K562 (cell line): ENCODE data around the gene ANO7. TPM values are rescaled to one million over a fixed set of nuclear protein-coding genes. Genes with fewer than 3 reads are reported as not detected.

ENCODE experiments used
- ATAC-seq: fragments of 200-7000 bp; cut with Tn5 transposase; 3 replicates; pipeline ENCODE4 v1.9.1; 2020; ENCODE audit warnings: moderate library complexity
- BruUV-seq: library from RNA; stranded (reverse); fragments of 400-500 nt; replicated peaks from 2 replicates; lab custom pipeline; 2021; lab: Mats Ljungman, UMichigan
- CTCF ChIA-PET: fragments of 300-600 bp; formaldehyde crosslinking; extraction: SDS; loops from one replicate; lab custom pipeline; 2021; ENCODE audit warnings: low intra/inter-chr PET ratio; lab: Yijun Ruan, JAX
- POLR2A ChIA-PET: fragments of 300-600, 350-650 bp; sonication (Branson Sonifier 250); formaldehyde crosslinking; extraction: SDS; loops from one replicate; lab custom pipeline; 2021; ENCODE audit warnings: antibody characterized with exemption, inconsistent platforms; lab: Yijun Ruan, JAX
- DNase-seq, 4 experiments: peaks; one replicate each; pipeline versions ENCODE4 v3.0.0 to v3.0.0-alpha.2; 2011 to 2018; ENCODE audit warnings: low spot score in 3 of 4, mixed read lengths in 3 of 4; ENCODE audit errors: extremely low read depth in 1 of 4
- FAIRE-seq: peaks from 2 replicates; lab custom pipeline; 2011; peaks lifted over from hg19 to GRCh38; lab: Jason Lieb, UNC
- H2AFZ ChIP-seq: 2 replicates; pipeline ENCODE4 v1.6.0; 2011; ENCODE audit warnings: low read depth, low read length, control low read depth, inconsistent platforms
- H3K27ac ChIP-seq: fragments of 200-600 bp; 3 replicates; pipeline ENCODE4 v1.8.0; 2011; ENCODE audit warnings: low read depth, mild to moderate bottlenecking, control low read depth, inconsistent platforms, low read length, moderate library complexity, mixed read lengths; ENCODE audit errors: extremely low read depth
- H3K27me3 ChIP-seq, 2 experiments: fragments of 300-600 bp in 1 of 2; 2 replicates in 1 of 2; 3 replicates in 1 of 2; pipeline versions ENCODE4 v1.6.0 to v1.8.0; 2011; ENCODE audit warnings: inconsistent platforms in 2 of 2, low read length in 2 of 2, mild to moderate bottlenecking in 1 of 2, mixed read lengths in 1 of 2, moderate library complexity in 1 of 2; ENCODE audit not compliant: control insufficient read depth in 2 of 2, insufficient read depth in 2 of 2
- H3K36me3 ChIP-seq: fragments of 300-600 bp; 3 replicates; pipeline ENCODE4 v1.8.0; 2011; ENCODE audit warnings: mild to moderate bottlenecking, low read length, inconsistent platforms; ENCODE audit not compliant: control insufficient read depth, insufficient read depth
- H3K4me1 ChIP-seq, 2 experiments: fragments of 200-600 bp in 1 of 2; replicated peaks in 1 of 2; 2 replicates in 1 of 2; 3 replicates in 1 of 2; pipeline versions ENCODE4 v1.5.1 to v1.8.0; 2011; ENCODE audit warnings: inconsistent platforms in 2 of 2, low read length in 2 of 2, mild to moderate bottlenecking in 1 of 2, mixed read lengths in 1 of 2, moderate library complexity in 1 of 2; ENCODE audit not compliant: control insufficient read depth in 2 of 2, insufficient read depth in 2 of 2
- H3K4me2 ChIP-seq: 2 replicates; pipeline ENCODE4 v1.6.1; 2011; ENCODE audit warnings: low read length, control low read depth, inconsistent platforms, mixed read lengths; ENCODE audit not compliant: insufficient read depth
- H3K4me3 ChIP-seq: fragments of 200-600 bp; sonication (generic), shearing (Covaris generic); 2 replicates; pipeline ENCODE4 v1.5.1; 2016; ENCODE audit warnings: control low read depth, inconsistent platforms
- H3K79me2 ChIP-seq: fragments of 200-600 bp; 3 replicates; pipeline ENCODE4 v1.8.0; 2011; ENCODE audit warnings: low read length, inconsistent platforms; ENCODE audit not compliant: control insufficient read depth, insufficient read depth
- H3K9ac ChIP-seq, 2 experiments: 2 replicates each; pipeline versions ENCODE4 v1.6.0 to v1.6.1; 2011; ENCODE audit warnings: low read depth in 2 of 2, low read length in 2 of 2, control low read depth in 1 of 2, inconsistent platforms in 1 of 2, mild to moderate bottlenecking in 1 of 2, mixed read lengths in 1 of 2; ENCODE audit not compliant: insufficient read depth in 1 of 2
- H3K9me1 ChIP-seq: one replicate; pipeline ENCODE4 v1.6.0; 2011; ENCODE audit warnings: inconsistent platforms, mild to moderate bottlenecking, low read length, moderate library complexity; ENCODE audit not compliant: control insufficient read depth, insufficient read depth
- H3K9me3 ChIP-seq: replicated peaks from 2 replicates; pipeline ENCODE4 v1.5.1; 2011; ENCODE audit warnings: low read depth, low read length, inconsistent platforms; ENCODE audit not compliant: control insufficient read depth, insufficient read depth
- H4K20me1 ChIP-seq: replicated peaks from 2 replicates; pipeline ENCODE4 v1.6.1; 2011; ENCODE audit warnings: low read length, inconsistent platforms, mixed read lengths; ENCODE audit not compliant: control insufficient read depth, insufficient read depth
- PHB2 ChIP-seq: fragments of 450-650 bp; IDR thresholded peaks from 2 replicates; pipeline ENCODE4 v1.6.1; 2017; ENCODE audit warnings: low read depth
- RHOXF2B ChIP-seq: fragments of 250-450 bp; sonication (Bioruptor Pico); conservative IDR thresholded peaks from 2 replicates; pipeline ENCODE4 v1.5.1; 2021
- ZNF239 ChIP-seq: fragments of 250-450 bp; sonication (Bioruptor Pico); IDR thresholded peaks from 2 replicates; pipeline ENCODE4 v1.4.0; 2020; ENCODE audit warnings: mild to moderate bottlenecking
- ZNF778 ChIP-seq: fragments of 450-650 bp; formaldehyde crosslinking; IDR thresholded peaks from 2 replicates; pipeline ENCODE4 v1.4.0; 2020; ENCODE audit warnings: mild to moderate bottlenecking, moderate library complexity
- WGBS: fragments of 100-300 bp; shearing (Covaris generic); methylation state at CpG from one replicate; pipeline ENCODE4 v1.1.6; 2016; ENCODE audit warnings: low coverage, mixed read lengths; ENCODE audit not compliant: insufficient coverage; ENCODE audit errors: missing lambda C conversion rate; 5-methylcytosine and 5-hydroxymethylcytosine counted together
- in situ Hi-C: fragments of 300-500 bp; cut with MboI; formaldehyde crosslinking; loops from 4 replicates; pipeline ENCODE4 v1.15.0; 2018; ENCODE audit warnings: inconsistent platforms, mixed read lengths
- intact Hi-C: fragments of 100-400 bp; cut with micrococcal nuclease; formaldehyde crosslinking; loops from 2 replicates; pipeline ENCODE4 v1.14.2; 2022
- polyA plus RNA-seq, 8 experiments: library from polyadenylated mRNA; depleted of rRNA in 4 of 8; stranded (reverse) in 5 of 8; unstranded in 3 of 8; fragments of >200 nt; fragmentation: Nextera tagmentation in 2 of 8; fragmentation: Illumina TruSeq in 1 of 8; extraction: Ambion mirVana in 2 of 8; extraction: Trizol in 1 of 8; gene quantifications; 2 replicates each; pipeline versions ENCODE4 v1.2.1 to v1.2.3, GENCODE V29; 2011 to 2014; ENCODE audit warnings: inconsistent platforms in 1 of 8, missing spikeins in 1 of 8
- total RNA-seq, 7 experiments: library from RNA; depleted of rRNA in 6 of 7; stranded (reverse); fragments of >200 nt in 6 of 7; fragmentation: Illumina TruSeq in 2 of 7; extraction: Trizol in 2 of 7; gene quantifications; 2 replicates each; pipeline versions ENCODE4 v1.2.1 to v1.2.3, GENCODE V29; 2011 to 2021; ENCODE audit warnings: low replicate concordance in 1 of 7
- TF ChIP-seq, protein P1 (sequence below): sonication (generic); formaldehyde crosslinking; IDR thresholded peaks from 2 replicates; pipeline ENCODE4 v1.8.1; 2023; ENCODE audit warnings: mild to moderate bottlenecking, missing genetic modification reagents

The ANO7 gene
- total and polyA plus RNA-seq, 9 of the 15 experiments (the other 6 are each of a cell fraction or from before 2014, with no cell fraction given), result 0.28 to 5.1 (median 1.1) TPM

DNA sequence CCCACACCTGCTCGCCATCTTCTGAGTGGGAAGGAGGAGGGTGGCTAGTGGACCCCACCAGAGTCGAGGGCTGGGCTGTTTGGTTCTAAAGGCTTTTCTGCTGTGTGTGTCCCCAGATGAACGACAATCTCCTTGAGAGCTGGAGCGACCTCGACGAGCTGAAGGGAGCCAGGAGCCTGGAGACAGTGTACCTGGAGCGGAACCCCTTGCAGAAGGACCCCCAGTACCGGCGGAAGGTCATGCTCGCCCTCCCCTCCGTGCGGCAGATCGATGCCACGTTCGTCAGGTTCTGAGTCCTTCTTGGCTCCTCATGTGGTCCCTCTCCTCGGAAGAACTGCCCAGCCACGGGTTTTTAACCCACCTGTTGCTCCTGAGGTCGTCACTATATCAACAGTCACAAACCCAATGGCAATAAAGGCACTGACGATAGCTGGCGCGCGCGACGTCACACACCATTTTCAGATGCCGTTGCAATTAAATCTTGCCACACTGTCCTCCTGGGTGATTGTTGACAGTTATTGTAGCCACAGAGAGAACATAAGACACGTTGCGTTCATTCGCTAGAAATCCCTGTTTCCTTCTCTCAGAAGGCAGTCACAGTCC lies 5.8 kb upstream of the ANO7 start:
- CTCF ChIA-PET, result no interaction called here
- TF ChIP-seq ZNF239 (CRISPR knock-in tag), result peak; percentile 83
- no peak for TF ChIP-seq RHOXF2B (CRISPR knock-in tag)
- WGBS, result 65% methylated on average over 16 of the region's 28 CpGs
- H3K4me2 ChIP-seq, result no peak overlapping the region
- H3K9me3 ChIP-seq, result no peaks in the 10 kb centered on the region
- no peaks in the 10 kb centered on the region for H3K9me1 ChIP-seq
- BruUV-seq, result no TSS peak
- no peak overlapping the region for H2AFZ ChIP-seq
- H3K4me1 ChIP-seq, result peaks cover 0 to 4% of the 10 kb centered on the region in 2 experiments; a peak in 2 of 5 replicates
- no peak overlapping the region for H3K9ac ChIP-seq
- DNase-seq, result no peak
- intact Hi-C loops, result no loop called here
- H3K36me3 ChIP-seq, result 0 out of 3 replicates have a peak, but pooled peaks cover 7% of the 10 kb centered on the region
- no peak for FAIRE-seq
- H3K79me2 ChIP-seq, result no peaks in the 10 kb centered on the region
- H3K27ac ChIP-seq, result no peak overlapping the region
- in situ Hi-C loops, result no loop called here
- H4K20me1 ChIP-seq, result no peaks in the 10 kb centered on the region
- ATAC-seq, result no peak
- no peaks in the 10 kb centered on the region for H3K27me3 ChIP-seq
- POLR2A ChIA-PET, result no interaction called here
- H3K4me3 ChIP-seq, result no peak overlapping the region

DNA sequence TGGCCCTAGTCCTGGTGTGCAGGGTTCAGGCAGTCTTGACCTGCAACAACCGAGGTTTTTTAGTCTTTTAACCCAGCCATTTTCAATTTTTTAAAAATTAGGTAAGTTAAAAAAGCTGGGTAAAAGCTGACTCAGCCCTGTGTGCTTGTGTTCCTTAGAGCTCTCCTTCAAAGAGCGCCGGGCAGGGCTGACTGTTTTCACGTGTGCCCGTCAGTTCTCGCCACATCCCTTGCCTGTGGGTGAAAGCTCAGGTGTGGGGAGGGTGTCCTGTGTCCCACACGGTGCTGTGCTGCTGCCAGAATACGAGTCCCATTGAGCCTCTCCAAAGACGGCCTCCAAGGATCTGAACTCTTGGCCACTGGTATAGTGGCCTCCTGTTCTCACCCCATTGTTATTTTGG lies 5.3 kb upstream of the ANO7 start:
- BruUV-seq, result no TSS peak
- Histone ChIP-seq H3K27me3 (no peaks in the 10 kb centered on the region; a peak in 1 of 5 replicates), H3K9me1 (no peaks in the 10 kb centered on the region), H3K9me3 (no peaks in the 10 kb centered on the region), H3K9ac (no peak overlapping the region), H3K4me2 (no peak overlapping the region), H3K36me3 (0 out of 3 replicates have a peak, but pooled peaks cover 7% of the 10 kb centered on the region), H2AFZ (no peak overlapping the region), H3K4me1 (peaks cover 0 to 5% of the 10 kb centered on the region in 2 experiments; a peak in 2 of 5 replicates), H3K27ac (no peak overlapping the region), H4K20me1 (no peaks in the 10 kb centered on the region), H3K79me2 (no peaks in the 10 kb centered on the region), H3K4me3 (no peak overlapping the region)
- DNase-seq, result no peak
- no peak for TF ChIP-seq PHB2
- TF ChIP-seq, protein P1, sequence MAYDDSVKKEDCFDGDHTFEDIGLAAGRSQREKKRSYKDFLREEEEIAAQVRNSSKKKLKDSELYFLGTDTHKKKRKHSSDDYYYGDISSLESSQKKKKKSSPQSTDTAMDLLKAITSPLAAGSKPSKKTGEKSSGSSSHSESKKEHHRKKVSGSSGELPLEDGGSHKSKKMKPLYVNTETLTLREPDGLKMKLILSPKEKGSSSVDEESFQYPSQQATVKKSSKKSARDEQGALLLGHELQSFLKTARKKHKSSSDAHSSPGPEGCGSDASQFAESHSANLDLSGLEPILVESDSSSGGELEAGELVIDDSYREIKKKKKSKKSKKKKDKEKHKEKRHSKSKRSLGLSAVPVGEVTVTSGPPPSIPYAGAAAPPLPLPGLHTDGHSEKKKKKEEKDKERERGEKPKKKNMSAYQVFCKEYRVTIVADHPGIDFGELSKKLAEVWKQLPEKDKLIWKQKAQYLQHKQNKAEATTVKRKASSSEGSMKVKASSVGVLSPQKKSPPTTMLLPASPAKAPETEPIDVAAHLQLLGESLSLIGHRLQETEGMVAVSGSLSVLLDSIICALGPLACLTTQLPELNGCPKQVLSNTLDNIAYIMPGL (CRISPR knock-in tag), result no peak
- no peak for TF ChIP-seq ZNF778 (CRISPR knock-in tag)
- ATAC-seq, result no peak
- POLR2A ChIA-PET, result no interaction called here
- FAIRE-seq, result no peak
- CTCF ChIA-PET, result no interaction called here
- WGBS, result 59% methylated on average over 8 of the region's 9 CpGs
- in situ Hi-C loops, result no loop called here
- intact Hi-C loops, result no loop called here
